Fibroblast of skin of back (primary cell): ENCODE data around the gene SEMA3F.

Source experiments
- DNase-seq: peaks from one replicate; pipeline ENCODE4 v3.0.0-alpha.2; 2013

The SEMA3F gene

DNA sequence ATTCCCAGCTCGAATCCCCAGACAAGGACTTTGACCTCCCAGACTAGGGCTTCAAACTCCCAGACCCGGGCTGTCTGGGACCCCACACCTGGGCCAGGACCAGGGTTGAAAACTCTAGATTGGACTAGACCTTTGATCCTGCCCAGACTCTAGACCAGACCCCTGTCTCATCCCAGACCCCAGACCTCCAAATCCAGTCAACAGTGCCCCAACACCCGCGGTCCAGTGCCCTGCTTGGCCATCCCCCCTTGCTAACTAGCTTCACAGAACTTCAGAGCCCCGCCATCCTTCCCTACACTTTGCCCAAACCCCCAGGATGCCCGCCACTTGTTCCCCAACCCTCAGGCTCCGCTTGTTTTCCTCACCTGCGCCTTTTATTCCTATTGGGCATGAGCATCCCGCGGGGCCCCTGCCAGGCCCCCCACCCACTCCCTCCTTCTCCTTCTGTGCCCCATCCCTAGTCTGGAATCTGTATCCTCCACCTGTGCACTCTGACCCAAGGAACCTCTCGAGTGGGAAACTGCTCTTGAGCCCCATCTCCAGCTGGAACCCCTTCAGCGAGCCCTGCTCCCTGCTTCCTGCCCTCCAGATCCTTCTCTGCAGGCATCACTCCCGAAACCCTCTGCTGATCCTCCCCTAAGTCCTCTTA, 81.5 kb downstream of the SEMA3F start:
- no peak for DNase-seq

DNA sequence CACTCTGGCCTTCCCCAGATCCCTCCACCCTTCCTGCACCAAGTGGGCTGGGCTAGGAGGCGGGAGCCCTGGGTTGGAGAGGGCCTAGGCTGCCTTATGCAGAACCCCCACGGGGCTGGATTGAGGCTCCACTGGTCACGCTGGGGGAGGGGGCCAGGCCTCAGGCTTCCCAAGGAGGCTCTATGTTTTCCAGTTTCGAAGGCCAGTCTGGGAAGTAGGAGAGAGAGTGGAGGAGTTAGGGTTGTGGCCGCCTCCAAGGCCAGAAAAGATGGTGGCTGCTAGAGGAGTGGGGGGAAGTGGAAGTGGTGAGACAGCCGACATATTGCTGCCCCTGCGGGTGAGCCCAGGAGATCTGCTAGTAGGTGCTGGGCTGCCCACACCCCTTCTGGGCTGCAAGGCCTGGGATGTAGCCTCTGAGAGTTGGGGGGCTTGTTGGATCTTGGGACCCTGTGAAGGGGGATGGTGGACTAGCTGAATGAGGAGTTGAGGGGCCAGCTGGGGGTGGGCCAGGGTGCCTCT, 82.1 kb downstream of the SEMA3F start:
- peak; percentile 62 for DNase-seq

DNA sequence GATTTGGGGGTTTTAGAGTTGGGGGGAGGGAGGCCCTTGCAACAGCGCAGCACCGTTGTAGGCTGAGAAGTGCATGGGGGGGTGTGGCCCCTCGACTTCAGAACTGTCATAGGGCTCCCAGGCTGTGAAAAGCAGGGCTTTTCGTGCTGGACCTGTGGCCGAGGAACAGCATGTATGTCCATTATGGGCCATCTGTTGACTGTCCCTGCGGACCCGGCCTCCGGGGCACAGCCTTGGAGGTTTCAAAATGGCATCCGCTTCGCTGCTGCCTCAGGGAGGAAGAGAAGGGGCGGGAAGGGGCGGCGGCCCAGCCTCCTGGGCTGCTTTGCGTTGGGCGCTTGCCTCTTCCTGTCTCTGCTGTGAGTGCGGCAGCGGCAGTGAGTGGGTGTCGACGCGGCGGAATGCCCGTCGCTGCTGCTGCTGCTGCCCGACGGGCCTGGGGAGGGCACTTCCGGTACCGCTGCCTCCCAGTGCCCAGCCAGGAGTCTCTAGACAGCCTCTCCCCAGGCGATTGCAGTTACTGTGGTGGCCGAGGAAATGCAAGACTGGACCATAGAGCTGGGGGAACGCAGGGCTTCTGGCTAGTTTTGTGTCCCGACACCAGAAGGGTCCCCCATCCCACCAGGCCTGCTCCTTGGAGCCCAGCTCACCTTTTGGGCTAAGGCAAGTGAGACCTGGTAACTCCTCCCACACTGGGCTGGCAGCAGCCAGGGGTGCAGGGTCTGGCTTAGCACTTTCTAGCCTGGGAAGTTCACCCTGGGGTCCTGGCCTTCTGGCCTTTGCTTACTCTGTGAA, 82.8 kb downstream of the SEMA3F start:
- peak; percentile 91 for DNase-seq

DNA sequence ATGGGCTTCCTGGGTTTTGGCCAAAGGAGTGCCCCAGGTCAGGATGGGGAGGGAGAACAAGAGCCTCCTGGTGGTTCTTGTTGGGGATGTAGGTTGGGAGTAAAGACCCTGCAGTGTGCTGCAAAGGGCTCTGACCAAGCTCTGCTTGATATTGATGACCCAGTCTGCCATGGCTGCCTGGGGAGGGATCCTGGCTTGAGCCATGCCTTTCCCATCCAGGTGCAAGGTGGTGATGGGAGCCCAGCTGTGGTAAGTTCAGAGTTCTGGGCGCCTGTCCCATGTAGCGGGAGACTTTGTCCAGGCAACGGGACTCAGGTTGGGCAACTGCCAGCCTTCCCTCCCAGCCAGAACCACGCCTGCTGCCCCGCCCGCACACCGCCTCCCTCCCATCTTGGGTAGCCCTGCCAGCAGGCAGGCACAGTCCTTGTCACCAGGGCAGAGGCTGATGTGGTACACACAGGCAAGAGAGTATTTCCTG, 83.5 kb downstream of the SEMA3F start:
- DNase-seq, result peak; percentile 32
